GM06990 (cell line): ENCODE data around the gene WDFY2.
A peak's percentile ranks its signal among the peaks of the same experiment; 100 is the strongest.
"Not testable (repeated sequence)": the region's sequence is repeated elsewhere in the genome, so short reads cannot be mapped to it uniquely, and the experiment has no call there.

Experiments
- DNase-seq: peaks from one replicate; pipeline ENCODE4 v3.0.0-alpha.2; 2011; ENCODE audit not compliant: insufficient read length; ENCODE audit errors: extremely low read depth
- H3K27me3 ChIP-seq: replicated peaks from 2 replicates; pipeline ENCODE4 v1.6.0; 2011; ENCODE audit warnings: low read length; ENCODE audit not compliant: control insufficient read depth, insufficient read depth
- H3K36me3 ChIP-seq: 2 replicates; pipeline ENCODE4 v1.5.1; 2011; ENCODE audit warnings: low read length; ENCODE audit not compliant: control insufficient read depth, insufficient read depth
- H3K4me3 ChIP-seq: replicated peaks from 2 replicates; pipeline ENCODE4 v1.5.1; 2011; ENCODE audit warnings: low read depth, mild to moderate bottlenecking, control low read depth, low read length
- CTCF ChIP-seq: IDR thresholded peaks from 2 replicates; pipeline ENCODE4 v1.5.1; 2011; ENCODE audit warnings: low read length, control low read depth, mild to moderate bottlenecking, inconsistent platforms; ENCODE audit not compliant: insufficient read depth, poor library complexity, severe bottlenecking

The WDFY2 gene

GRCh38 chr13:51644654-51645053, 60.4 kb downstream of the WDFY2 start:
- no peak for DNase-seq
- Histone ChIP-seq H3K4me3 (no peak overlapping the region), H3K36me3 (no peaks in the 10 kb centered on the region), H3K27me3 (no peaks in the 10 kb centered on the region)
- TF ChIP-seq CTCF, result no peak

GRCh38 chr13:51645154-51645650, 60.9 kb downstream of the WDFY2 start:
- peak; percentile 1 for TF ChIP-seq CTCF
- peak; percentile 30 for DNase-seq
- Histone ChIP-seq H3K27me3 (no peaks in the 10 kb centered on the region), H3K36me3 (no peaks in the 10 kb centered on the region), H3K4me3 (no peak overlapping the region)

- H3K4me3 ChIP-seq, result no peak overlapping the region
- DNase-seq, result no peak
- no peaks in the 10 kb centered on the region for H3K36me3 ChIP-seq
- no peak for TF ChIP-seq CTCF
- H3K27me3 ChIP-seq, result no peaks in the 10 kb centered on the region
Observed at GRCh38 chr13:51645761-51646670, 61.8 kb downstream of the WDFY2 start.

- Histone ChIP-seq H3K27me3 (no peaks in the 10 kb centered on the region), H3K4me3 (no peak overlapping the region), H3K36me3 (no peaks in the 10 kb centered on the region)
- no peak for TF ChIP-seq CTCF
- no peak for DNase-seq
Observed at GRCh38 chr13:51647067-51647466, 62.8 kb downstream of the WDFY2 start.

GRCh38 chr13:51652193-51652592, 67.9 kb downstream of the WDFY2 start:
- H3K27me3 ChIP-seq, DNase-seq, H3K36me3 ChIP-seq, H3K4me3 ChIP-seq: not testable (repeated sequence)

GRCh38 chr13:51659276-51660127, 75.2 kb downstream of the WDFY2 start:
- TF ChIP-seq CTCF, result no peak
- no peak overlapping the region for H3K4me3 ChIP-seq
- no peak for DNase-seq
- no peaks in the 10 kb centered on the region for H3K27me3 ChIP-seq
- no peaks in the 10 kb centered on the region for H3K36me3 ChIP-seq
